GM19328 (cell line): ENCODE measurements around the gene TGFBR1.

Experiments
- ATAC-seq: cut with Tn5 transposase; IDR thresholded peaks from one replicate; pipeline ENCODE4 v1.9.1; 2021; ENCODE audit warnings: mild to moderate bottlenecking, moderate library complexity; ENCODE audit not compliant: unreplicated experiment

Gene TGFBR1

DNA sequence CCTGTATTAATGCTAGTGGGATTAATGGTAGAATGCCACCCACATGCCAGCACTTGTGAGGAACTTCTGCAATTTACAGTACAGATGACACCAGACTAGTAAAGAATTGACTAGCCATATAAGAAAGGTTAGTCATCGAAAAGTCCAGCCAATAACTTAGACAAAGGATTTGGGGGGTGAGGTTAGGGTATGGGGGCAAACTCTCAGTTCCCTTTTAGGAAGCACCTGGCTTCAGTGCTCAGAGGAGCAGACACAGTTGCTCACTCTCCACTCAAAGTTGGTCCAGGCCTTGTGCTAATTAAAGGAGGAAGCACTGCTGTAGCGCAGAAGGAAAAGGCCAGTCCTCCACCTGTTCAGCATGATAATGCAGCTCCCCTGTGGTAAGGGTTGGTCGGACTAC is 25.2 kb downstream of the TGFBR1 start:
- peak; percentile 46 for ATAC-seq

GRCh38 chr9:99133145-99133544 is 28.2 kb downstream of the TGFBR1 start:
- no peak for ATAC-seq

- ATAC-seq: no peak
These were observed 30.0 kb downstream of the TGFBR1 start for GRCh38 chr9:99134893-99135341.

- ATAC-seq: no peak
These were observed 30.5 kb downstream of the TGFBR1 start for GRCh38 chr9:99135456-99135855.

- no peak for ATAC-seq
These were observed 32.3 kb downstream of the TGFBR1 start for GRCh38 chr9:99137225-99137624.

DNA sequence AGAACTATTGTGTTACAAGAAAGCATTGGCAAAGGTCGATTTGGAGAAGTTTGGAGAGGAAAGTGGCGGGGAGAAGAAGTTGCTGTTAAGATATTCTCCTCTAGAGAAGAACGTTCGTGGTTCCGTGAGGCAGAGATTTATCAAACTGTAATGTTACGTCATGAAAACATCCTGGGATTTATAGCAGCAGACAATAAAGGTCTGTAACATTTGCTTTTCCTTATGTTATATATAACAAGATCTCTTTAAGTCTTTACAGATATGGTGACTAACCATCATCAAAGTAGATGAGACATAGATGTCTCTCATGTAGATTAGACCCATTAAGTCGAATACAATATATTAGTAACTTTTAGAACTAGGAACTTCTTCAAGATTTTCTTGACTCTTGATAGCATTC is 33.0 kb downstream of the TGFBR1 start:
- ATAC-seq: no peak

DNA sequence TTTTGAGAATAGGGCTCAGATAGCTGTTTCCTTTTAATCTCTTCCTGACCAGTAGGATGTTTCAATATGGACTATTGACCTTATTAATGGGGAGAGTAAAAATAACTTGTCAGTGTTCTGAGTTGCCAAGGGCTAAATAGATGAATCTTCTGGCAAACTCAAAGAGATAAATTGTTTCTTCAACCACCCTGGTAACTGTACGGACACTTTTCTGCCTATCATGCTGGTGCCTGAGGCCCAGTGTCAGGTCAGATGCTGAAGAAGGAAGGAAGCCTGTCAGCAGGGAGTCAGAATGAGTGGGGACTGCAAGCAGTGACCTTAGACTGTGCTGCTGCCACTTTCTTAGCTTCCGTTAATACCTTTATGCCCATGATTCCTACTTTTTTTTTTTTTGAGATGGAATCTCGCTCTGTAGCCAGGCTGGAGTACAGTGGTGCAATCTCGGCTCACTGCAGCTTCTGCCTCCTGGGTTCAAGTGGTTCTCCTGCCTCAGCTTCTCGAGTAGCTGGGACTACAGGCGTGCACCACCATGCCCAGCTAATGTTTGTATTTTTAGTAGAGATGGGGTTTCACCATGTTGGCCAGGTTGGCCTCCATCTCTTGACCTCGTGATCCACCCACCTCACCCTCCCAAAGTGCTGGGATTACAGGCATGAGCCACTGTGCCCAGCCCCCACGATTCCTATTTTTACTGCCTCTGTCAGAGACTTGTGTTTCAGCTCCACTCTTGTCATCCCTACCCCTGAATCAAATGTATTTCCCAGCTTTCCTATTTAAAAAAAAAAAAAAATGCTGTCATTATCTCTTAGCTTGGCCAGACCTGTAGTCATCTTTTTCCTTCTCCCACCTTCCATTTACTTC is 33.7 kb downstream of the TGFBR1 start:
- no peak for ATAC-seq

- no peak for ATAC-seq
These were observed 35.0 kb downstream of the TGFBR1 start for GRCh38 chr9:99139868-99140267.

GRCh38 chr9:99140685-99141314 is 35.9 kb downstream of the TGFBR1 start:
- no peak for ATAC-seq

DNA sequence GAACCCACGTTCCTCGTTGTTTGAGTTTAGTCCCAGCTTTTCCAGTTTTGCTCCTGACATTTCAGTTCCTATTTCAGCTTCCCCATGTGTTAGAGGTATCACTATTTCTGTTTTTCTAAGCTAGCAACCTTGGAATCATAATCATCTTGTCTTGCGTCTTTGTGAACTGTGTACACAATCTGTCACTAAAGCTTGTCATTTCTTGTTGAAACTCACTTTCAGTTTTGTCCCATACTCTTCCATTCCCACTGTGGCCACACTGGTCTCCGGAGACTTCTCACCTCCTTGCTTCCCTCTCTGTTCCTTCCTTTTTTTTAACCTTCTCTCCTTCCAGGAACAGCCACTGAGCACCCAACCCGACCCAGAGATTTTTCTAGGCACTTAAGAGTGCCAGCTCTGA is 36.9 kb downstream of the TGFBR1 start:
- ATAC-seq: no peak

GRCh38 chr9:99142275-99142674 is 37.4 kb downstream of the TGFBR1 start:
- no peak for ATAC-seq

- no peak for ATAC-seq
These were observed 38.7 kb downstream of the TGFBR1 start for GRCh38 chr9:99143655-99144054.

GRCh38 chr9:99144966-99145365 is 40.1 kb downstream of the TGFBR1 start:
- ATAC-seq: no peak

GRCh38 chr9:99146574-99146973 is 41.7 kb downstream of the TGFBR1 start:
- no peak for ATAC-seq

DNA sequence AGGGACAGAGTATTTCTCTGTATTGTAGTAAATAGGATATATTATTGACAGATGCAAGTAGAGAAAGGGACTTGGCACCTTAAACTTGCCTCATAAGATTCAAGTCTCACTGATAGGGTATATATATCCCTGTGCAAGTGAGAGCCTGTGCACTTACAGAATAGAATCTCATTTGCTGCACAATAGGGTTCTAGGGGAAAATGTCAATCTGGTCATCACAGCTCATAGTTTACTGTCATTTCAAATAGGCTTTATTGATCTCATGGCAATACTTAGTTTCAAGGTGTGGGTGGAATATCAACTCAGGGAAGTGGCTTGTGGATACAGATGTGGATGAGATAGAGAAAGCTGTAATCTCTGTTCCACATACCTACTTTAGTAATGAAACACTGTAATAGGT is 42.3 kb downstream of the TGFBR1 start:
- ATAC-seq: no peak

DNA sequence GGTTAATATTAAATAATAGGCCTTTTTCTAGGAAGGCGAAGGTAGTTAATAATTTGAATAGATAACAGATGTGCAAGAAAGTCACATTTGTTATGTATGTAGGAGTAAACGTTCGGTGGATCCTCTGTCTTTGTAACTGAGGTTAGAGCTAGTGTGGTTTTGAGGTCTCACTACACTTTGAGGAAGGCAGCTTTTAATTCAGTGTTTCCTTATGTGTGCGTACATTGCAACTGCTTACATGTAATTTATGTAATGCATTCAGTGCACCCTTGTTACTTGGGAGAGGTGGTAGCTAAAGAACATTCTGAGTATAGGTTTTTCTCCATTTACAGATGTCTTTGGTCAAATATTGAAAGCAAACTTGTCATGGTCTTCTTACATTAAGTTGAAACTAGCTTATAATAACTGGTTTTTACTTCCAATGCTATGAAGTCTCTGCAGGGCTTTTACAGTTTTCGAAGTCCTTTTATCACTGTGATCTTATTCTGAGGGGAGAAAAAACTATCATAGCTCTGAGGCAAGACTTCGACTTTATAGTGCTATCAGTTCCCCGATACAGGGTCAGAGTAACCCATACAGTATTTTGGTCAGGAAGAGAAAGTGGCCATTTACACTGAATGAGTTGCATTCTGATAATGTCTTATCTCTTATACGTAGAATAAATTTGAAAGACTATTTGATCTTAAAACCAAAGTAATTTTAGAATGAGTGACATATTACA is 45.7 kb downstream of the TGFBR1 start:
- no peak for ATAC-seq

GRCh38 chr9:99154356-99154755 is 49.4 kb downstream of the TGFBR1 start:
- ATAC-seq: no peak

DNA sequence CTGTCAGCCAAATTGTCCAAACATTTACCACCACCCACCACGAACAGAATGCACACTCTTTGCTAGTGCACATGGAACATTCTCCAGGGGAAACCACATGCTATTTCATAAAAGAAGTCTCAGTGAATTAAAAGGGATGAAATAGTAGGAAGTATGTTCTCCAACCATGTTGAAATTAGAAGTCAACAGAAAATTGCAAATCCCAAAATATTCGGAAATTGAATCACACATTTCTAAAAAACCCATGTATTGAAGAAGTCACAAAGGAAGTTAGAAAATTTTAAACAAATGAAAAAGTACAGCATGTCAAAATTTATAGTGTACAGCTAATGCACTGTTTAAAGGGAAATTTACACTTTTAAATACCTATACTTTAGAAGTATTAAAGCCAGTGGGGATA is 50.8 kb downstream of the TGFBR1 start:
- no peak for ATAC-seq

DNA sequence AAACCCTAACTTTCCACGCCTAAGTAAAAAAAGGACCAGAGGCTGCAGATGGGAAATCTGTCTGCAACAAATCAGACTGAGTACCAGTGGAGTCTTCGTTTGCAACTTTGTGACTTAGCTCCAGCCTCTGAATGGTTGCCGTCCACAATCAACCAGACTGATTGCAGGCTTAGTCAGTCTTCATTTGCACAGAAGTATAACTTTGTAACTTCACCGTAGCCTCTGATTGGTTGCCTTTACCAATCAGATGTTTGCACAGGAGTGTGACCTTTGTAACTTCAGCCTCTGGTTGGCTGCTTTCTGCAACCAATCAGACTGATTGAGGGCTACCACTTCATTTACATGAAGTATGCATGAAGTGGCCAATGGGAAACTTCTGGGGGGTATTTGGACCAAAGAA is 53.7 kb downstream of the TGFBR1 start:
- no peak for ATAC-seq

DNA sequence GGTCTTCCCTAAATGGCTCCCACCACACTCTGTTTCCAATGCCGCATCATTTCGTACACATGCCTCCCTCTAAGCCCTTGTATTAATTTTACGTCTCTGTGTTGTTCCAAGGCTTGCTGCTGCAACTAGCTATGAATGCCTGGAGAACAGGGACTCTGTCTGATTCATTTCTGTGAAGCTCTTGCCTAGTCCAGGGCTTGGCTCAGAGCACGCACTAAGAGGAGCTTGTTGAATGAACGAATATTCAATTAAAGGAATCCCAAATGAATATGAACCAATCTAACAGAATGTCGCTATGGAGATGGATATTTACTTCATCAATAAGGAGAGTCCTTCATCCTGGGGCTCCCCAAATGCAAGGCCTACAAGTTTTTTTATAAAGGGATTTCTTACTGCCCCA is 55.3 kb downstream of the TGFBR1 start:
- ATAC-seq: no peak

GRCh38 chr9:99162759-99163364 is 57.9 kb downstream of the TGFBR1 start:
- no peak for ATAC-seq
